Right lung (tissue), 10 donors: ENCODE measurements around the gene PEBP1. TPM values are rescaled to one million over a fixed set of nuclear protein-coding genes. Genes with fewer than 3 reads are reported as not detected.

Source experiments
- DNase-seq, 2 donors: peaks; one replicate each; pipeline ENCODE4 v3.0.0-alpha.2; 2013
- long read RNA-seq, 8 donors: transcript quantifications; one replicate each; lab custom pipeline, GENCODE V29; 2026
- polyA plus RNA-seq, 5 donors: library from polyadenylated mRNA; unstranded; fragments of 120-200 nt; gene quantifications; one replicate each; pipeline versions ENCODE4 v1.2.1 to v1.2.3, GENCODE V29; 2013; ENCODE audit warnings: inconsistent platforms in 1 of 5, low replicate concordance in 1 of 5; ENCODE audit not compliant: insufficient read length in 5 of 5, insufficient read depth in 1 of 5

PEBP1 gene
- polyA plus RNA-seq, result 100 to 1,000 TPM; 230 to 282 (median 238) TPM
- long read RNA-seq, donor 1, transcript PEBP1-201 (4 exons, 1,697 nt), result major isoform, 302 of 477 reads
- long read RNA-seq, donor 1, partial matches to known transcripts, result 142 of 477 reads
- long read RNA-seq, donor 1, other reads (novel, unspliced or antisense), result 33 of 477 reads
- long read RNA-seq, donor 2, transcript PEBP1-201 (4 exons, 1,697 nt), result major isoform, 149 of 164 reads
- long read RNA-seq, donor 2, partial matches to known transcripts, result 0 of 164 reads
- long read RNA-seq, donor 2, other reads (novel, unspliced or antisense), result 15 of 164 reads
- long read RNA-seq, donor 3, transcript PEBP1-201 (4 exons, 1,697 nt), result major isoform, 229 of 275 reads
- long read RNA-seq, donor 3, partial matches to known transcripts, result 22 of 275 reads
- long read RNA-seq, donor 3, other reads (novel, unspliced or antisense), result 24 of 275 reads
- long read RNA-seq, donor 4, transcript PEBP1-201 (4 exons, 1,697 nt), result major isoform, 130 of 135 reads
- long read RNA-seq, donor 4, partial matches to known transcripts, result 0 of 135 reads
- long read RNA-seq, donor 4, other reads (novel, unspliced or antisense), result 5 of 135 reads
- long read RNA-seq, donor 5, transcript PEBP1-201 (4 exons, 1,697 nt), result major isoform, 268 of 307 reads
- long read RNA-seq, donor 5, partial matches to known transcripts, result 24 of 307 reads
- long read RNA-seq, donor 5, other reads (novel, unspliced or antisense), result 15 of 307 reads
- long read RNA-seq, donor 6, transcript PEBP1-201 (4 exons, 1,697 nt), result major isoform, 326 of 732 reads
- long read RNA-seq, donor 6, partial matches to known transcripts, result 372 of 732 reads
- long read RNA-seq, donor 6, other reads (novel, unspliced or antisense), result 34 of 732 reads
- long read RNA-seq, donor 7, transcript PEBP1-201 (4 exons, 1,697 nt), result major isoform, 202 of 221 reads
- long read RNA-seq, donor 7, partial matches to known transcripts, result 5 of 221 reads
- long read RNA-seq, donor 7, other reads (novel, unspliced or antisense), result 14 of 221 reads
- long read RNA-seq, donor 8, transcript PEBP1-201 (4 exons, 1,697 nt), result major isoform, 93 of 315 reads
- long read RNA-seq, donor 8, partial matches to known transcripts, result 205 of 315 reads
- long read RNA-seq, donor 8, other reads (novel, unspliced or antisense), result 17 of 315 reads

- peak; percentile 89 for DNase-seq
These were observed at the start of gene PEBP1 for GRCh38 chr12:118135788-118136558. TSS of gene PEBP1 (plus strand) at chr12:118136124. CDS start at chr12:118136210, 86 bp downstream.

- DNase-seq, result no peak
These were observed 46.1 kb upstream of the PEBP1 start for GRCh38 chr12:118089782-118090181.

- DNase-seq, result no peak
These were observed 41.9 kb upstream of the PEBP1 start for GRCh38 chr12:118094039-118094438.

- no peak for DNase-seq
These were observed 37.5 kb upstream of the PEBP1 start for GRCh38 chr12:118098401-118098800.

- no peak for DNase-seq
These were observed 36.8 kb upstream of the PEBP1 start for GRCh38 chr12:118098911-118099671.

- no peak for DNase-seq
These were observed 34.9 kb upstream of the PEBP1 start for GRCh38 chr12:118101051-118101450.

GRCh38 chr12:118102070-118102469, 33.9 kb upstream of the PEBP1 start:
- DNase-seq, result no peak

- DNase-seq, result no peak
These were observed 33.3 kb upstream of the PEBP1 start for GRCh38 chr12:118102609-118103008.

- peak; percentile 18 to 40 for DNase-seq
These were observed 32.7 kb upstream of the PEBP1 start for GRCh38 chr12:118103201-118103600.

GRCh38 chr12:118103601-118104382, 32.1 kb upstream of the PEBP1 start, which contains the start of gene VSIG10:
TSS of gene VSIG10 (minus strand) at chr12:118104011. CDS start at chr12:118103671, 340 bp downstream.
- DNase-seq, result peak; percentile 71 to 73

- no peak for DNase-seq
These were observed 28.9 kb upstream of the PEBP1 start for GRCh38 chr12:118107011-118107410.

GRCh38 chr12:118107694-118108093, 28.2 kb upstream of the PEBP1 start:
- DNase-seq, result no peak

GRCh38 chr12:118109088-118109487, 26.8 kb upstream of the PEBP1 start:
- no peak for DNase-seq

- DNase-seq, result no peak
These were observed 16.5 kb upstream of the PEBP1 start for GRCh38 chr12:118119449-118119879.

GRCh38 chr12:118120579-118121363, 15.2 kb upstream of the PEBP1 start:
- DNase-seq, result peak; percentile 30 to 53

- no peak for DNase-seq
These were observed 13.7 kb upstream of the PEBP1 start for GRCh38 chr12:118122264-118122663.

GRCh38 chr12:118124333-118124874, 11.5 kb upstream of the PEBP1 start:
- DNase-seq, result no peak

GRCh38 chr12:118125743-118126118, 10.2 kb upstream of the PEBP1 start:
- DNase-seq, result no peak
